Measurements from ENCODE around the gene SYNE1. TPM values are rescaled to one million over a fixed set of nuclear protein-coding genes. Genes with fewer than 3 reads are reported as not detected.

SYNE1 gene
- total RNA-seq, 1 donor from 2014 or later, result 26.6 TPM

GRCh38 chr6:152263582-152263981 lies 373.6 kb downstream of the SYNE1 start:
- H3K36me3 Mint-ChIP-seq, result peaks cover 15% of the 10 kb centered on the region
- DNase-seq (ENCODE audit: extremely low spot score, unreplicated experiment), result no peak
- H3K27ac Mint-ChIP-seq, result no peak overlapping the region
- no peaks in the 10 kb centered on the region for H3K27me3 Mint-ChIP-seq
- TF ChIP-seq, protein P1, sequence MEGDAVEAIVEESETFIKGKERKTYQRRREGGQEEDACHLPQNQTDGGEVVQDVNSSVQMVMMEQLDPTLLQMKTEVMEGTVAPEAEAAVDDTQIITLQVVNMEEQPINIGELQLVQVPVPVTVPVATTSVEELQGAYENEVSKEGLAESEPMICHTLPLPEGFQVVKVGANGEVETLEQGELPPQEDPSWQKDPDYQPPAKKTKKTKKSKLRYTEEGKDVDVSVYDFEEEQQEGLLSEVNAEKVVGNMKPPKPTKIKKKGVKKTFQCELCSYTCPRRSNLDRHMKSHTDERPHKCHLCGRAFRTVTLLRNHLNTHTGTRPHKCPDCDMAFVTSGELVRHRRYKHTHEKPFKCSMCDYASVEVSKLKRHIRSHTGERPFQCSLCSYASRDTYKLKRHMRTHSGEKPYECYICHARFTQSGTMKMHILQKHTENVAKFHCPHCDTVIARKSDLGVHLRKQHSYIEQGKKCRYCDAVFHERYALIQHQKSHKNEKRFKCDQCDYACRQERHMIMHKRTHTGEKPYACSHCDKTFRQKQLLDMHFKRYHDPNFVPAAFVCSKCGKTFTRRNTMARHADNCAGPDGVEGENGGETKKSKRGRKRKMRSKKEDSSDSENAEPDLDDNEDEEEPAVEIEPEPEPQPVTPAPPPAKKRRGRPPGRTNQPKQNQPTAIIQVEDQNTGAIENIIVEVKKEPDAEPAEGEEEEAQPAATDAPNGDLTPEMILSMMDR (conservative IDR thresholded peaks at IDR 0.05), result no peak
- no peak overlapping the region for H3K4me3 Mint-ChIP-seq
- peaks cover 4% of the 10 kb centered on the region for H3K9me3 Mint-ChIP-seq
- H3K4me1 Mint-ChIP-seq (ENCODE audit: unreplicated experiment), result no peaks in the 10 kb centered on the region

- peaks cover 4% of the 10 kb centered on the region for H3K9me3 Mint-ChIP-seq
- H3K27me3 Mint-ChIP-seq, result no peaks in the 10 kb centered on the region
- H3K36me3 Mint-ChIP-seq, result peaks cover 19% of the 10 kb centered on the region
- H3K4me1 Mint-ChIP-seq (ENCODE audit: unreplicated experiment), result no peaks in the 10 kb centered on the region
- DNase-seq (ENCODE audit: extremely low spot score, unreplicated experiment), result no peak
- TF ChIP-seq, protein P1 (conservative IDR thresholded peaks at IDR 0.05), result no peak
- H3K4me3 Mint-ChIP-seq, result no peak overlapping the region
- H3K27ac Mint-ChIP-seq, result no peak overlapping the region
These were observed 376.0 kb downstream of the SYNE1 start for GRCh38 chr6:152261179-152261578.

GRCh38 chr6:152259234-152259633 lies 377.9 kb downstream of the SYNE1 start:
- Mint-ChIP-seq H3K27me3 (no peaks in the 10 kb centered on the region), H3K36me3 (peaks cover 25% of the 10 kb centered on the region), H3K4me3 (no peak overlapping the region), H3K4me1 (ENCODE audit: unreplicated experiment) (no peaks in the 10 kb centered on the region), H3K9me3 (peaks cover 4% of the 10 kb centered on the region), H3K27ac (no peak overlapping the region)
- no peak for DNase-seq (ENCODE audit: extremely low spot score, unreplicated experiment)
- TF ChIP-seq, protein P1 (conservative IDR thresholded peaks at IDR 0.05), result no peak

GRCh38 chr6:152257581-152257980 lies 379.6 kb downstream of the SYNE1 start:
- TF ChIP-seq, protein P1 (conservative IDR thresholded peaks at IDR 0.05), result no peak
- Mint-ChIP-seq H3K36me3 (peaks cover 28% of the 10 kb centered on the region), H3K4me3 (no peak overlapping the region)

DNA sequence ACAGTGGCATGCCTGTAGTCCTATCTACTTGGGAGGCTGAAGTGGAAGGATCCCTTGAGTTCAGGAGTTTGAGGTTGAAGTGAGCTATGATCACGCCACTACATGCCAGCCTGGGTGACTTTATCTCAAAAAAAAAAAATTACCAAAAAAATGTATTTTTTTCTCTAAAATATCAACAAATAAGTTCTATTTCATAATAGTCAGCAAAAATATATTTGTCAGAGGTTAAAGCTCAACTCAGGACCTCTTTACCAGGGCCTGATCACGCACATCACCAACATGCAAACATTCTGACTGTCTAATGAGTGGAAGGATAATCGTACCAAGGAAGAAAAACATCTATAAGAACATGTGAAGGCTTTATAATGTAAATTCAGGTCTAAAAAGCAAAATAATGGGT lies 387.0 kb downstream of the SYNE1 start:
- H3K27me3 Mint-ChIP-seq, result no peaks in the 10 kb centered on the region
- H3K27ac Mint-ChIP-seq, result no peak overlapping the region
- no peaks in the 10 kb centered on the region for H3K9me3 Mint-ChIP-seq
- H3K36me3 Mint-ChIP-seq, result peaks cover 24% of the 10 kb centered on the region
- no peak for DNase-seq (ENCODE audit: extremely low spot score, unreplicated experiment)
- H3K4me3 Mint-ChIP-seq, result no peak overlapping the region
- H3K4me1 Mint-ChIP-seq (ENCODE audit: unreplicated experiment), result peaks cover 9% of the 10 kb centered on the region
- TF ChIP-seq, protein P1 (conservative IDR thresholded peaks at IDR 0.05), result no peak

More at GRCh38 chr6:152257581-152257980, 379.6 kb downstream of the SYNE1 start:
- no peaks in the 10 kb centered on the region for H3K4me1 Mint-ChIP-seq (ENCODE audit: unreplicated experiment)
- no peak overlapping the region for H3K27ac Mint-ChIP-seq
- H3K9me3 Mint-ChIP-seq, result peaks cover 4% of the 10 kb centered on the region
- no peaks in the 10 kb centered on the region for H3K27me3 Mint-ChIP-seq
- DNase-seq (ENCODE audit: extremely low spot score, unreplicated experiment), result no peak

DNA sequence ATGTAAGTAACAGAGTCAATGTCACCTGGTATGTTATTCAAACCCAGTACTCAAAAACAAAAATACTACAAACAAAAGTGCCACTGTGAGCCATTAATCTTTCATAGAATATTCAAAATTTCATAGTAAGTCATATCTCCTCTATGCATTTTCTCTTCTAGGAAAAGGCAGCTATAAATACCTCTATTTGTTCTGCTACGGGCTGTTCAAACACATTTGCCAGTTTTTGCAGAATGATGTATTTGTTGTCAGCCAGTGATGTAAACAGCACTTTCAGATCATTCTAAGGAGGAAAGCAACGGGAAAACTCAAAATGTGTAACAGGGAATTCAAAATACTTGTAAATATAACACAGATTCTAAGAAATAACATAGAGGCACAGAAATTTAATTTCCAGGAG lies 388.2 kb downstream of the SYNE1 start:
- TF ChIP-seq, protein P1 (conservative IDR thresholded peaks at IDR 0.05), result no peak
- peaks cover 22% of the 10 kb centered on the region for H3K36me3 Mint-ChIP-seq
- H3K4me3 Mint-ChIP-seq, result no peak overlapping the region
- H3K9me3 Mint-ChIP-seq, result no peaks in the 10 kb centered on the region
- H3K27ac Mint-ChIP-seq, result no peak overlapping the region
- DNase-seq (ENCODE audit: extremely low spot score, unreplicated experiment), result no peak
- peaks cover 12% of the 10 kb centered on the region for H3K4me1 Mint-ChIP-seq (ENCODE audit: unreplicated experiment)
- H3K27me3 Mint-ChIP-seq, result no peaks in the 10 kb centered on the region

All from type B pancreatic cell (in vitro differentiated cells).